Stomach (tissue), 4 donors: ENCODE results near the gene BSPRY.

Experiments used
- CTCF ChIP-seq, 7 experiments: fragments of 450-650 bp in 4 of 7; fragments of 200-600 bp in 3 of 7; sonication (generic) in 3 of 7; IDR thresholded peaks; one replicate each; pipeline ENCODE4 v1.5.1; 2016 to 2019; ENCODE audit warnings: antibody characterized with exemption in 7 of 7, control low read depth in 2 of 7, mild to moderate bottlenecking in 1 of 7
- POLR2A ChIP-seq, 4 donors: fragments of 450-650 bp; IDR thresholded peaks; one replicate each; pipeline ENCODE4 v1.6.1; 2016; ENCODE audit warnings: antibody characterized with exemption in 4 of 4, control low read depth in 2 of 4, mild to moderate bottlenecking in 1 of 4, moderate library complexity in 1 of 4
- POLR2AphosphoS5 ChIP-seq, 3 donors: sonication (generic); formaldehyde crosslinking; IDR thresholded peaks; one replicate each; pipeline ENCODE4 v1.6.1; 2016; ENCODE audit warnings: antibody characterized with exemption in 3 of 3

GRCh38 chr9:113350107-113350661, 843 bp downstream of the BSPRY start:
- TF ChIP-seq POLR2A (IDR thresholded peaks at IDR 0.05) (no peak), CTCF (IDR thresholded peaks at IDR 0.05) (no peak), POLR2AphosphoS5 (IDR thresholded peaks at IDR 0.05) (no peak)
